Naive thymus-derived CD4-positive, alpha-beta T cell (primary cell): ENCODE results near the gene BIRC2. TPM values are rescaled to one million over a fixed set of nuclear protein-coding genes. Genes with fewer than 3 reads are reported as not detected.

ENCODE experiments used
- ATAC-seq: fragments of 150-1000 bp; cut with Tn5 transposase; 2 replicates; pipeline ENCODE4 v1.10.0; 2021; ENCODE audit warnings: mild to moderate bottlenecking, moderate library complexity
- CTCF ChIA-PET: fragments of 350-600 bp; sonication (Branson Sonifier 250); formaldehyde crosslinking; loops from one replicate; lab custom pipeline; 2021; ENCODE audit warnings: antibody characterized with exemption; lab: Charles Lee
- POLR2A ChIA-PET: fragments of 350-600 bp; sonication (Branson Sonifier 250); formaldehyde crosslinking; loops from one replicate; lab custom pipeline; 2021; ENCODE audit warnings: antibody characterized with exemption, inconsistent platforms; lab: Charles Lee
- DNase-seq, 9 donors: peaks; one replicate each; pipeline versions ENCODE4 v3.0.0 to v3.0.0-alpha.2; 2020 to 2022; ENCODE audit warnings: mixed read lengths in 1 of 9
- H3K27ac ChIP-seq: one replicate; pipeline ENCODE4 v1.7.0; 2013; ENCODE audit warnings: mild to moderate bottlenecking, low read depth, low read length, moderate library complexity
- H3K27me3 ChIP-seq, 2 donors: one replicate each; pipeline ENCODE4 v1.7.0; 2013; ENCODE audit warnings: low read length in 2 of 2, mild to moderate bottlenecking in 2 of 2, moderate library complexity in 2 of 2; ENCODE audit not compliant: control insufficient read depth in 2 of 2, insufficient read depth in 2 of 2
- H3K36me3 ChIP-seq, 3 experiments: 1 replicate in 2 of 3; 2 replicates in 1 of 3; pipeline ENCODE4 v1.7.0; 2013; ENCODE audit warnings: low read length in 3 of 3, mild to moderate bottlenecking in 3 of 3, moderate library complexity in 1 of 3; ENCODE audit not compliant: insufficient read depth in 3 of 3, control insufficient read depth in 2 of 3
- H3K4me1 ChIP-seq, 2 donors: one replicate each; pipeline ENCODE4 v1.7.0; 2013; ENCODE audit warnings: low read length in 2 of 2, mild to moderate bottlenecking in 2 of 2, moderate library complexity in 1 of 2; ENCODE audit not compliant: control insufficient read depth in 2 of 2, insufficient read depth in 2 of 2
- H3K4me3 ChIP-seq: 2 replicates; pipeline ENCODE4 v1.7.0; 2013; ENCODE audit warnings: mild to moderate bottlenecking, low read length
- H3K9me3 ChIP-seq, 3 experiments: 1 replicate in 2 of 3; 2 replicates in 1 of 3; pipeline ENCODE4 v1.7.0; 2013; ENCODE audit warnings: low read length in 3 of 3; ENCODE audit not compliant: control insufficient read depth in 2 of 3
- H3K27ac Mint-ChIP-seq, 9 donors: one replicate each; pipeline ENCODE4 v1.8.0; 2020 to 2022; ENCODE audit warnings: mixed read lengths in 9 of 9, mild to moderate bottlenecking in 8 of 9, moderate library complexity in 5 of 9, inconsistent platforms in 2 of 9
- H3K27me3 Mint-ChIP-seq, 5 donors: one replicate each; pipeline ENCODE4 v1.8.0; 2021 to 2022; ENCODE audit warnings: mixed read lengths in 5 of 5, mild to moderate bottlenecking in 1 of 5
- H3K36me3 Mint-ChIP-seq, 5 donors: one replicate each; pipeline ENCODE4 v1.8.0; 2020 to 2022; ENCODE audit warnings: mixed read lengths in 5 of 5, mild to moderate bottlenecking in 3 of 5, inconsistent platforms in 1 of 5
- H3K4me1 Mint-ChIP-seq, 7 donors: one replicate each; pipeline ENCODE4 v1.8.0; 2020 to 2022; ENCODE audit warnings: mixed read lengths in 7 of 7, mild to moderate bottlenecking in 3 of 7, inconsistent platforms in 1 of 7
- H3K4me3 Mint-ChIP-seq, 10 donors: one replicate each; pipeline ENCODE4 v1.8.0; 2020 to 2022; ENCODE audit warnings: mild to moderate bottlenecking in 10 of 10, mixed read lengths in 10 of 10, moderate library complexity in 6 of 10, inconsistent platforms in 2 of 10
- H3K9me3 Mint-ChIP-seq, 11 donors: one replicate each; pipeline ENCODE4 v1.8.0; 2020 to 2022; ENCODE audit warnings: mixed read lengths in 11 of 11, mild to moderate bottlenecking in 4 of 11, inconsistent platforms in 1 of 11, moderate library complexity in 1 of 11
- intact Hi-C, 2 donors: fragments of 100-400 bp; cut with micrococcal nuclease; formaldehyde crosslinking; loops; one replicate each; pipeline ENCODE4 v1.15.1; 2023
- polyA plus RNA-seq, 2 donors: library from polyadenylated mRNA; unstranded; fragments of 300-500 nt; fragmentation: Illumina TruSeq; gene quantifications; one replicate each; pipeline ENCODE4 v1.2.3, GENCODE V29; 2021
- total RNA-seq, 6 experiments: library from RNA in 5 of 6; stranded (reverse) in 5 of 6; gene quantifications; 1 replicate in 5 of 6; 2 replicates in 1 of 6; pipeline ENCODE4 v1.2.3 and lab custom pipeline; 2021 to 2026

BIRC2 gene
- total and polyA plus RNA-seq, 7 experiments from 2014 or later: 35.2 to 103 (median 61.5) TPM

GRCh38 chr11:102391549-102392237 lies 44.7 kb downstream of the BIRC2 start:
- H3K4me1 ChIP-seq: peaks cover 0 to 17% of the 10 kb centered on the region in 2 donors
- H3K4me3 Mint-ChIP-seq: no peak overlapping the region
- H3K36me3 Mint-ChIP-seq: peaks cover 6 to 52% (median 47%) of the 10 kb centered on the region in 5 donors
- peak overlapping the region in 6 of 9 donors; percentile 11 to 91 (median 74) for H3K27ac Mint-ChIP-seq
- H3K4me1 Mint-ChIP-seq: peaks cover 11 to 54% (median 48%) of the 10 kb centered on the region in 7 donors
- intact Hi-C loops: no loop called here
- ChIA-PET POLR2A (interaction anchor here (0.7 to 5.5 kb wide), 4 partner anchors 7 to 104 kb away, joined by 3 to 33 read pairs (median 4); no protein-coding TSS in a partner anchor), CTCF (interaction anchor here (0.6 to 2.9 kb wide), 19 partner anchors 9 to 224 kb away, joined by 3 to 27 read pairs (median 5); no protein-coding TSS in a partner anchor)
- no peak overlapping the region for H3K4me3 ChIP-seq
- ATAC-seq (no peak), DNase-seq (no peak)
- peaks cover 0 to 32% (median 8%) of the 10 kb centered on the region in 3 experiments for H3K36me3 ChIP-seq
- no peaks in the 10 kb centered on the region for H3K27me3 ChIP-seq
- H3K9me3 ChIP-seq: no peaks in the 10 kb centered on the region
- no peak overlapping the region for H3K27ac ChIP-seq
- H3K9me3 Mint-ChIP-seq: peaks cover 0 to 4% (median 0%) of the 10 kb centered on the region in 11 donors
- H3K27me3 Mint-ChIP-seq: no peaks in the 10 kb centered on the region

DNA sequence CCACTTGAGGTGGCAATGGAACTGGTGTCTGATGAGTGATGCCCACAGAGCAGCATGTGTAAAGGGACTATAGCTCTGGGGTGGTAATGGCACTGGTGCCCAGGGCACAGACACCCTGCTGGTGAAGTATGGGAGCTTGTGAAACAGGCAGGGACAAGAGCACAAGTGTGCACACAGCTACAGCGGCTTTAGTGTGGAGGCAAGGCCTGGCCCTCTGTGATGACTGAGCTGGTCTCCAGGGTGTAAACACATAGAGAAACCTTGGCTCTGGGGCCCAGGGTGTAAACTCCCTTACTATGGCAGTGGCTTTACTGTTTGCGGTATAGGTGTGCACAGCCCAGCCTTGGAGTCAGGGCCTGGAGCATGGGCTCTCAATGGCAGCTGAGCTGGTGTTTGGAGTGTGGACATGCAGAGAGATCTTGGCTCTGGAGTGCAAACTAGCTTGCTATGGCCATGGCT lies 46.3 kb downstream of the BIRC2 start:
- Mint-ChIP-seq H3K27ac (peak overlapping the region; percentile 49 to 91 (median 78)), H3K4me1 (peaks cover 17 to 62% (median 54%) of the 10 kb centered on the region in 7 donors), H3K4me3 (no peak overlapping the region), H3K27me3 (no peaks in the 10 kb centered on the region), H3K36me3 (peaks cover 2 to 48% (median 40%) of the 10 kb centered on the region in 5 donors), H3K9me3 (peaks cover 0 to 3% (median 0%) of the 10 kb centered on the region in 11 donors)
- ChIA-PET CTCF (interaction anchor here (0.9 to 2.5 kb wide), 14 partner anchors 8 to 107 kb away, joined by 3 to 11 read pairs (median 3); no protein-coding TSS in a partner anchor), POLR2A (interaction anchor here (0.6 to 5.5 kb wide), 5 partner anchors 12 to 79 kb away, joined by 3 to 33 read pairs (median 5); partner anchors contain the start of gene TMEM123)
- Histone ChIP-seq H3K4me3 (no peak overlapping the region), H3K27me3 (no peaks in the 10 kb centered on the region), H3K27ac (no peak overlapping the region), H3K4me1 (peaks cover 0 to 26% of the 10 kb centered on the region in 2 donors), H3K9me3 (no peaks in the 10 kb centered on the region), H3K36me3 (peaks cover 0 to 40% (median 11%) of the 10 kb centered on the region in 3 experiments)
- intact Hi-C loops: no loop called here
- DNase-seq (no peak), ATAC-seq (no peak)

DNA sequence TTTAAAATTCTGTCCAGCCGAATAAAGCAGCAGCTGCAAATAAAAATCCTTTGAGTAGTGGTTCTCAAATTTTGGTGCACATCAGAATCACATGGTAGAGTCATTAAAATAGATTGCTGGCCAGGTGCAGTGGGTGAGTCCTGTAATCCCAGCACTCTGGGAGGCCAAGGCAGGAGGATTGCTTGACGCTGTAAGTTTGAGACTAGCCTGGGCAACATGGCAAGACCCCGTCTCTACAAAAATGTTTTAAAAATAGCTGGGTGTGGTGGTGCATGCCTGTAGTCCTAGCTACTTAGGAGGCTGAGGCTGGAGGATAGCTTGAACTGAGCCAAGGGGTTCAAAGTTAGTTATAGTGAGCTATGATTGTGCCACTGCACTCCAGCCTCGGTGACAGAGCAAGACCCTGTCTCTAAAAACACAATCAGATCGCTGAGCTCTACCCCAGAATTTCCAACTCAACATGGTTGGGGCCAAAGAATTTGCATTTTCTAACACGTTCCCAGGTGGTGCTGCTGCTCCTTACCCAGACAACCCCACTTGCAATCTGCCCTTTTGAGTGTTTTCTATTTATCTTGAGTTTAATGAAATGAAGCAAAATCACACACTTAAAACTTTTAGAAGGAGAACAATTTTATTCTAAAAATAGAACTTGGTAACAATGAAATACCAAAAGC lies 48.8 kb downstream of the BIRC2 start:
- Histone ChIP-seq H3K4me3 (no peak overlapping the region), H3K36me3 (peaks cover 4 to 43% (median 17%) of the 10 kb centered on the region in 3 experiments), H3K9me3 (no peaks in the 10 kb centered on the region), H3K4me1 (peaks cover 0 to 24% of the 10 kb centered on the region in 2 donors), H3K27ac (no peak overlapping the region), H3K27me3 (no peaks in the 10 kb centered on the region)
- intact Hi-C loops: no loop called here
- Mint-ChIP-seq H3K4me3 (peak overlapping the region in 2 of 10 donors; percentile 23 to 27), H3K9me3 (peaks cover 0 to 2% (median 0%) of the 10 kb centered on the region in 11 donors), H3K27me3 (no peaks in the 10 kb centered on the region), H3K27ac (peak overlapping the region in 7 of 9 donors; percentile 39 to 86 (median 78)), H3K4me1 (peaks cover 14 to 59% (median 50%) of the 10 kb centered on the region in 7 donors), H3K36me3 (peaks cover 7 to 44% (median 33%) of the 10 kb centered on the region in 5 donors)
- POLR2A ChIA-PET: interaction anchor here (0.5 to 1.3 kb wide), 3 partner anchors 14 to 106 kb away, joined by 3 to 8 read pairs (median 4); no protein-coding TSS in a partner anchor
- CTCF ChIA-PET: interaction anchor here (0.7 to 1.1 kb wide), 4 partner anchors 12 to 218 kb away, joined by 3 read pairs; no protein-coding TSS in a partner anchor
- no peak for ATAC-seq
- no peak for DNase-seq

DNA sequence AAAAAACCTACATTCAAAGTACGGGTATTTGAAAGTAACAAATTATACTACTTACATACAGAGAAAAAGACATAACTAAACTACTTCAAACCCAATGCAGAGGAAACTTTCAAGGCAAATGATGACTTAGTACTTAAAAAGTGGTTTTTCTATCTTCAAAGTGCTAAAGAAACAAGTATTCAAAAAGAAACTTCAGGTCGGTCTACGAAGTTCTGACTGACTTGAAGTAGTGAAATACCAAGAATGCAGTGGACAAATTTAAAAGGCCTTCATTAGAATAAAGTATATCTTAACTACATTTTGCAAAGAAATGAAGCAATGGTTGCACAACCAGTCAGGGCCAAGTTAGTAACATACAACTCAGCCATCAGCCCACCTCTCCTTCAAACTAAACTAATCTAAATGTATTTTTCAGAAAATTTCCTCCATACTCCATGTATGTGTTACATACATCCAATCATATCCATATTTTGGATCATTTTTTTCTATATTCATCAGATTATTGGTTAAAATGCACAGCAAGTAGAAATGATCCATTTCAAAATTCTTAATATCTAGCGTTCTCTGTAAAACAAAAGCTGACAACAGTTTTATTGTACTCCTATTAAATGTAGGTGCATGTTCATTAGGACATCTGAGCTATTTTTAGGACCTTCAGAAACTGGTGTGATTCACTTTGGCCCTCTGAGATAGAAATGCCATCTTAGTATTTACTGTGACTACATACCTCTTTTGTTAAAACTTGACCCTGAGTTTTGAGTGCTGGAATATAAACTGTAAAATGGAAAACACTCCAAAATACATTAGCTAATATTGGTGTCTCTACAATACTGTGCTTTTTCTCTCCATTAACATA lies 49.9 kb downstream of the BIRC2 start:
- intact Hi-C loops: no loop called here
- Mint-ChIP-seq H3K27me3 (no peaks in the 10 kb centered on the region), H3K9me3 (peaks cover 0 to 2% (median 0%) of the 10 kb centered on the region in 11 donors), H3K27ac (peak overlapping the region; percentile 18 to 87 (median 73)), H3K4me3 (peak overlapping the region in 9 of 10 donors; percentile 22 to 69 (median 43)), H3K4me1 (peaks cover 12 to 67% (median 52%) of the 10 kb centered on the region in 7 donors), H3K36me3 (peaks cover 11 to 53% (median 36%) of the 10 kb centered on the region in 5 donors)
- POLR2A ChIA-PET: interaction anchor here (0.8 to 2.3 kb wide), 7 partner anchors 11 to 127 kb away, joined by 3 to 12 read pairs (median 4); partner anchors contain the start of gene TMEM123
- peaks cover 8 to 53% (median 20%) of the 10 kb centered on the region in 3 experiments for H3K36me3 ChIP-seq
- no peaks in the 10 kb centered on the region for H3K27me3 ChIP-seq
- CTCF ChIA-PET: interaction anchor here (0.9 to 1.9 kb wide), 5 partner anchors 10 to 94 kb away, joined by 3 to 6 read pairs (median 4); no protein-coding TSS in a partner anchor
- DNase-seq: peak in 1 of 9 donors; percentile 13
- H3K4me3 ChIP-seq: no peak overlapping the region
- no peak for ATAC-seq
- H3K4me1 ChIP-seq: peaks cover 0 to 24% of the 10 kb centered on the region in 2 donors
- H3K9me3 ChIP-seq: no peaks in the 10 kb centered on the region
- H3K27ac ChIP-seq: peak overlapping the region; percentile 33

DNA sequence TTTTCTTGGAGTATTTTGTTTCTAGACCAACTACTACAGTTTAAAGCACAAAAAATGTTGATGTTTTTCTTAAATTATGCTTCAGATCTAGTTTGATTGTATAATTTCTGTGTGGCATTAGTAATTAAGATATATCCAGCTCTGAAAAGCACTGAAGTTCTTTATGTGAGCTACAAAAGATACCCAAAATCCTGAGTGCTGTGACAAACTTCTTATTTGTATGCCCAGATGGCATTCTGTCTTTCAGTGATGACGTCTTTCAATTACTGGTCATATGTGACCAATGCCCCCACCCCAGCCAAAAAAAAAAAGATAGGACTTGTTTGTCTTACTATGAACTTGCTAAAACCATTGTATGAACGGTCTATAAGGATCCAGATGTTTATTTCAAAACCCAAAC lies 51.3 kb downstream of the BIRC2 start:
- Histone ChIP-seq H3K27me3 (no peaks in the 10 kb centered on the region), H3K27ac (no peak overlapping the region), H3K4me3 (no peak overlapping the region), H3K4me1 (peaks cover 0 to 34% of the 10 kb centered on the region in 2 donors), H3K36me3 (peaks cover 8 to 56% (median 21%) of the 10 kb centered on the region in 3 experiments), H3K9me3 (no peaks in the 10 kb centered on the region)
- Mint-ChIP-seq H3K9me3 (peaks cover 0 to 2% (median 0%) of the 10 kb centered on the region in 11 donors), H3K27me3 (no peaks in the 10 kb centered on the region), H3K36me3 (peaks cover 12 to 52% (median 37%) of the 10 kb centered on the region in 5 donors), H3K4me3 (no peak overlapping the region), H3K4me1 (peaks cover 21 to 73% (median 56%) of the 10 kb centered on the region in 7 donors), H3K27ac (peak overlapping the region in 6 of 9 donors; percentile 38 to 81 (median 52))
- DNase-seq (no peak), ATAC-seq (no peak)
- ChIA-PET POLR2A (interaction anchor here (0.8 to 3.7 kb wide), 11 partner anchors 7 to 91 kb away, joined by 3 to 16 read pairs (median 4); partner anchors contain the start of gene TMEM123), CTCF (interaction anchor here (0.7 to 1.9 kb wide), 5 partner anchors 8 to 93 kb away, joined by 3 to 5 read pairs (median 4); no protein-coding TSS in a partner anchor)
- intact Hi-C loops: loop anchor here in 1 of 2 donors (2.0 kb wide), 1 partner anchor 17 kb away; no protein-coding TSS in a partner anchor
